Panc1 (cell line): ENCODE results near the gene LRP11. TPM values are rescaled to one million over a fixed set of nuclear protein-coding genes. Genes with fewer than 3 reads are reported as not detected.

Source experiments
- ATAC-seq: fragments of 200-7000 bp; cut with Tn5 transposase; 2 replicates; pipeline ENCODE4 v1.9.1; 2020; ENCODE audit warnings: mild to moderate bottlenecking, moderate library complexity
- BruUV-seq: library from RNA; stranded (reverse); fragments of 400-500 nt; replicated peaks from 2 replicates; lab custom pipeline; 2021; lab: Mats Ljungman, UMichigan
- CTCF ChIA-PET: fragments of 300-600 bp; sonication (Branson Sonifier 250); formaldehyde crosslinking; loops from one replicate; lab custom pipeline; 2022; ENCODE audit warnings: antibody characterized with exemption; lab: Charles Lee
- POLR2A ChIA-PET: fragments of 300-600 bp; sonication (Branson Sonifier 250); formaldehyde crosslinking; loops from one replicate; lab custom pipeline; 2022; ENCODE audit warnings: antibody characterized with exemption; lab: Charles Lee
- DNase-seq: peaks from one replicate; pipeline ENCODE4 v3.0.0-alpha.2; 2010; ENCODE audit warnings: low read depth, low spot score
- H3K27ac ChIP-seq: 2 replicates; pipeline ENCODE4 v1.5.1; 2011; ENCODE audit warnings: mild to moderate bottlenecking, low read length, inconsistent platforms
- H3K27me3 ChIP-seq: fragments of 200-500 bp; sonication (Bioruptor generic); 2 replicates; pipeline ENCODE4 v1.6.0; 2014; ENCODE audit warnings: low read length, inconsistent platforms; ENCODE audit not compliant: control insufficient read depth, insufficient read depth
- H3K36me3 ChIP-seq: fragments of 200-500 bp; sonication (Bioruptor generic); 2 replicates; pipeline ENCODE4 v1.5.1; 2014; ENCODE audit warnings: inconsistent platforms, mild to moderate bottlenecking, low read length, moderate library complexity; ENCODE audit not compliant: control insufficient read depth, insufficient read depth
- H3K4me1 ChIP-seq: 2 replicates; pipeline ENCODE4 v1.5.1; 2011; ENCODE audit warnings: inconsistent platforms, mild to moderate bottlenecking, low read length, moderate library complexity; ENCODE audit not compliant: control insufficient read depth, insufficient read depth
- H3K4me3 ChIP-seq, 2 experiments: 2 replicates each; pipeline ENCODE4 v1.5.1; 2011 to 2012; ENCODE audit warnings: low read depth in 2 of 2, low read length in 2 of 2, mild to moderate bottlenecking in 2 of 2, inconsistent platforms in 1 of 2, moderate library complexity in 1 of 2
- H3K9me3 ChIP-seq: fragments of 200-500 bp; sonication (Bioruptor generic); 2 replicates; pipeline ENCODE4 v1.5.1; 2014; ENCODE audit warnings: low read depth, mild to moderate bottlenecking, inconsistent platforms, low read length, moderate library complexity; ENCODE audit not compliant: control insufficient read depth, insufficient read depth
- POLR2AphosphoS5 ChIP-seq: IDR thresholded peaks from 2 replicates; pipeline ENCODE4 v1.6.1; 2012; ENCODE audit warnings: mild to moderate bottlenecking, low read depth, low read length, moderate library complexity
- SIN3A ChIP-seq: IDR thresholded peaks from 2 replicates; pipeline ENCODE4 v1.6.1; 2012; ENCODE audit warnings: low read depth, mild to moderate bottlenecking, low read length, moderate library complexity, borderline replicate concordance; ENCODE audit not compliant: insufficient read depth
- TCF7L2 ChIP-seq: IDR thresholded peaks from 2 replicates; pipeline ENCODE4 v1.6.1; 2011; ENCODE audit warnings: mild to moderate bottlenecking, low read depth, low read length, inconsistent platforms
- in situ Hi-C: cut with HindIII; loops from 2 replicates; pipeline ENCODE4 v1.10.0; 2016; ENCODE audit warnings: low sequenced_read_pairs, low pct_unique_long_range_greater_than_20kb
- intact Hi-C: fragments of 100-400 bp; cut with micrococcal nuclease; formaldehyde crosslinking; loops from one replicate; pipeline ENCODE4 v1.10.0; 2022; ENCODE audit not compliant: unreplicated experiment
- total RNA-seq: library from RNA; stranded (reverse); gene quantifications from one replicate; pipeline ENCODE4 v1.2.1, GENCODE V29; 2021; ENCODE audit not compliant: unreplicated experiment
- TF ChIP-seq, protein P1 (sequence below), 2 experiments: IDR thresholded peaks; 2 replicates each; pipeline ENCODE4 v1.6.1; 2011 to 2012; ENCODE audit warnings: low read depth in 2 of 2, control low read depth in 1 of 2, low read length in 1 of 2, mild to moderate bottlenecking in 1 of 2, moderate library complexity in 1 of 2; ENCODE audit not compliant: insufficient read depth in 1 of 2
- TF ChIP-seq, protein P2 (sequence below): fragments of 450-650 bp; IDR thresholded peaks from 2 replicates; pipeline ENCODE4 v1.5.1; 2017; ENCODE audit warnings: mild to moderate bottlenecking

Gene LRP11
- total RNA-seq, 1 experiment from 2014 or later: 151 TPM

DNA sequence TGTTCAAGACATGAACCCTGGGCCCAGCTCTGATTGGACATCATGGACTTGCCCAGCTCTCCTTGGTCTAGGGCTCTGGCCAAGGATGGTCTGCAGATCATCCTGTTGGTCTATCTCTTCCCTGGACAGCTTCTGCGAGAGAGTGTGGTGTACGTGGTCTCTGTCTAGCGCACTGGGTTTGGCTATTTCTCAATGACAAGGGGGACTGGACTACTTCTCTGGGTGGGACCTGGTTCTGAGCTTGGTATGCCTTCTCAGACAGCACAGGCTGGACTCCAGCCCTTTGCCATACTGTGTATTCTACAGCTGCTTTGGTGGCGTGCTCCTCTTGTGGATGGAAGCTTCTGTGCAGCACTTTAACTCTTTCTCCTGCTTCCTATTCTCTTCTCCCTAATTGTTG is 42.2 kb upstream of the LRP11 start:
- in situ Hi-C loops (no loop called here), intact Hi-C loops (no loop called here)
- ATAC-seq: no peak
- Histone ChIP-seq H3K9me3 (peaks cover 6% of the 10 kb centered on the region; the same call in 1 of the 2 replicates), H3K27ac (no peak overlapping the region), H3K27me3 (no peaks in the 10 kb centered on the region), H3K4me1 (no peaks in the 10 kb centered on the region), H3K36me3 (no peaks in the 10 kb centered on the region), H3K4me3 (no peak overlapping the region)
- POLR2A ChIA-PET: interaction anchor here (0.6 kb wide), 1 partner anchor 16 kb away, joined by 4 read pairs; no protein-coding TSS in a partner anchor
- no TSS peak for BruUV-seq
- CTCF ChIA-PET: interaction anchor here (0.6 kb wide), 1 partner anchor 211 kb away, joined by 3 read pairs; no protein-coding TSS in a partner anchor
- TF ChIP-seq TCF7L2 (no peak), SIN3A (no peak)
- TF ChIP-seq, protein P1, sequence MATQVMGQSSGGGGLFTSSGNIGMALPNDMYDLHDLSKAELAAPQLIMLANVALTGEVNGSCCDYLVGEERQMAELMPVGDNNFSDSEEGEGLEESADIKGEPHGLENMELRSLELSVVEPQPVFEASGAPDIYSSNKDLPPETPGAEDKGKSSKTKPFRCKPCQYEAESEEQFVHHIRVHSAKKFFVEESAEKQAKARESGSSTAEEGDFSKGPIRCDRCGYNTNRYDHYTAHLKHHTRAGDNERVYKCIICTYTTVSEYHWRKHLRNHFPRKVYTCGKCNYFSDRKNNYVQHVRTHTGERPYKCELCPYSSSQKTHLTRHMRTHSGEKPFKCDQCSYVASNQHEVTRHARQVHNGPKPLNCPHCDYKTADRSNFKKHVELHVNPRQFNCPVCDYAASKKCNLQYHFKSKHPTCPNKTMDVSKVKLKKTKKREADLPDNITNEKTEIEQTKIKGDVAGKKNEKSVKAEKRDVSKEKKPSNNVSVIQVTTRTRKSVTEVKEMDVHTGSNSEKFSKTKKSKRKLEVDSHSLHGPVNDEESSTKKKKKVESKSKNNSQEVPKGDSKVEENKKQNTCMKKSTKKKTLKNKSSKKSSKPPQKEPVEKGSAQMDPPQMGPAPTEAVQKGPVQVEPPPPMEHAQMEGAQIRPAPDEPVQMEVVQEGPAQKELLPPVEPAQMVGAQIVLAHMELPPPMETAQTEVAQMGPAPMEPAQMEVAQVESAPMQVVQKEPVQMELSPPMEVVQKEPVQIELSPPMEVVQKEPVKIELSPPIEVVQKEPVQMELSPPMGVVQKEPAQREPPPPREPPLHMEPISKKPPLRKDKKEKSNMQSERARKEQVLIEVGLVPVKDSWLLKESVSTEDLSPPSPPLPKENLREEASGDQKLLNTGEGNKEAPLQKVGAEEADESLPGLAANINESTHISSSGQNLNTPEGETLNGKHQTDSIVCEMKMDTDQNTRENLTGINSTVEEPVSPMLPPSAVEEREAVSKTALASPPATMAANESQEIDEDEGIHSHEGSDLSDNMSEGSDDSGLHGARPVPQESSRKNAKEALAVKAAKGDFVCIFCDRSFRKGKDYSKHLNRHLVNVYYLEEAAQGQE (IDR thresholded peaks at IDR 0.05; ENCODE audit: insufficient read depth in 1 of 2, low read depth in 2 of 2, low read length in 1 of 2): no peak
- no peak for DNase-seq

DNA sequence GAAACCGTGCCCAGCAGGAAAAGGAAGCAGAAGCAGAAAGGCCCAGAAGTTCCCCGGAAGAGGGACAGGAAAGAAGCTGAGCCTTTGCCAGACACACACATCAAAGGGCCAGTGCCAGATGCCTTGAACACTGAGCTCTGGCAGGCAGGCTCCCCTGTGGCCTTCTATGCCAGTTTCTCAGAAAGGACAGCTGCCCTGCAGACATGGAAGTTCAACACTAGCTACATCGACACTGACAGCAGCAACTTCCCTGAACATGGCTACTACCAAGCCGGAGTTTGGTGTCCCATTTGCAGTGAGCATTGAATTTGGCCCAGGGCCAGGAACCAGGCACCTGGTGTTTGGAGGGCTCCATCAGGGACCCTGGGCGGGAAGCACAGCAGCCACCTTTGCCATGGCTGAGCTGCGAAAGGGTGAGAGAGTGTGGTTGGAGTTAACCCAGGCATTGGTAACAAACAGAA is 41.8 kb upstream of the LRP11 start:
- Histone ChIP-seq H3K4me3 (no peak overlapping the region), H3K36me3 (no peaks in the 10 kb centered on the region), H3K27ac (no peak overlapping the region), H3K9me3 (peaks cover 6% of the 10 kb centered on the region; the same call in 1 of the 2 replicates), H3K27me3 (no peaks in the 10 kb centered on the region), H3K4me1 (no peaks in the 10 kb centered on the region)
- DNase-seq (no peak), ATAC-seq (no peak)
- in situ Hi-C loops (no loop called here), intact Hi-C loops (no loop called here)
- BruUV-seq: no TSS peak
- no peak for TF ChIP-seq SIN3A
- TF ChIP-seq POLR2AphosphoS5: no peak
- TF ChIP-seq, protein P1 (IDR thresholded peaks at IDR 0.05; ENCODE audit: insufficient read depth in 1 of 2, low read depth in 2 of 2, low read length in 1 of 2): no peak
- TF ChIP-seq, protein P2, sequence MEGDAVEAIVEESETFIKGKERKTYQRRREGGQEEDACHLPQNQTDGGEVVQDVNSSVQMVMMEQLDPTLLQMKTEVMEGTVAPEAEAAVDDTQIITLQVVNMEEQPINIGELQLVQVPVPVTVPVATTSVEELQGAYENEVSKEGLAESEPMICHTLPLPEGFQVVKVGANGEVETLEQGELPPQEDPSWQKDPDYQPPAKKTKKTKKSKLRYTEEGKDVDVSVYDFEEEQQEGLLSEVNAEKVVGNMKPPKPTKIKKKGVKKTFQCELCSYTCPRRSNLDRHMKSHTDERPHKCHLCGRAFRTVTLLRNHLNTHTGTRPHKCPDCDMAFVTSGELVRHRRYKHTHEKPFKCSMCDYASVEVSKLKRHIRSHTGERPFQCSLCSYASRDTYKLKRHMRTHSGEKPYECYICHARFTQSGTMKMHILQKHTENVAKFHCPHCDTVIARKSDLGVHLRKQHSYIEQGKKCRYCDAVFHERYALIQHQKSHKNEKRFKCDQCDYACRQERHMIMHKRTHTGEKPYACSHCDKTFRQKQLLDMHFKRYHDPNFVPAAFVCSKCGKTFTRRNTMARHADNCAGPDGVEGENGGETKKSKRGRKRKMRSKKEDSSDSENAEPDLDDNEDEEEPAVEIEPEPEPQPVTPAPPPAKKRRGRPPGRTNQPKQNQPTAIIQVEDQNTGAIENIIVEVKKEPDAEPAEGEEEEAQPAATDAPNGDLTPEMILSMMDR: no peak
- no peak for TF ChIP-seq TCF7L2
- CTCF ChIA-PET: interaction anchor here (0.6 kb wide), 1 partner anchor 210 kb away, joined by 3 read pairs; no protein-coding TSS in a partner anchor
- POLR2A ChIA-PET: interaction anchor here (0.6 kb wide), 1 partner anchor 15 kb away, joined by 4 read pairs; no protein-coding TSS in a partner anchor
